Nephron progenitor cell (in vitro differentiated cells): ENCODE results near the gene ABCG1.

ENCODE experiments used
- DNase-seq: peaks from one replicate; pipeline ENCODE4 v3.0.0; 2021
- H3K27ac Mint-ChIP-seq: 2 replicates; pipeline ENCODE4 v1.8.0; 2021; ENCODE audit warnings: mild to moderate bottlenecking, moderate library complexity, mixed read lengths
- H3K27me3 Mint-ChIP-seq: 2 replicates; pipeline ENCODE4 v1.8.0; 2021; ENCODE audit warnings: mild to moderate bottlenecking, low read depth, mixed read lengths; ENCODE audit not compliant: poor library complexity
- H3K36me3 Mint-ChIP-seq: 2 replicates; pipeline ENCODE4 v1.8.0; 2021; ENCODE audit warnings: low read depth, mixed read lengths
- H3K4me1 Mint-ChIP-seq: 2 replicates; pipeline ENCODE4 v1.8.0; 2021; ENCODE audit warnings: mixed read lengths
- H3K4me3 Mint-ChIP-seq: 2 replicates; pipeline ENCODE4 v1.8.0; 2021; ENCODE audit warnings: mild to moderate bottlenecking, moderate library complexity, mixed read lengths
- H3K9me3 Mint-ChIP-seq: 2 replicates; pipeline ENCODE4 v1.8.0; 2021; ENCODE audit warnings: mild to moderate bottlenecking, moderate library complexity, mixed read lengths
- TF ChIP-seq, protein P1 (sequence below): fragments of 200-600 bp; sonication (generic); IDR thresholded peaks from 2 replicates; pipeline ENCODE4 v1.5.0; 2021; ENCODE audit warnings: antibody characterized with exemption

ABCG1 gene

DNA sequence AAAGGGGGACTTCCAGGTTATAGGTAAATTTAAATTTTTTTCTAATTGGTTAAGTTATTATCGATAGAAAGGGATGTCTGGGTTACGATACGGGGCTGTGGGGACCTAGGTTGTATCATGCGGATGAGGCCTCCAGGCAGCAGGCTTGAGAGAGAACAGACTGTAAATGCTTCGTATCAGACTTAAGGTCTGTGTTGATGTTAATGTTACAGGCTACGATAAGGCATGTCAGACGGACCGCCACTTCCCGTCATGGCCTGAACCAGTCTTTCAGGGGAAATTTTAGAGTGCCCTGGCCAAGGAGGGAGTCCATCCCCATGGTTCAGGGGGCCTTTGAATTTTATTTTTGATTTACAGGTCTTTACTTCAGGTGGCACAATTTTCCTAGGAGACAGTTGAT lies 16.7 kb downstream of the ABCG1 start:
- Mint-ChIP-seq H3K27ac (no peak overlapping the region), H3K4me1 (peaks cover 57% of the 10 kb centered on the region), H3K4me3 (peak overlapping the region; percentile 77), H3K36me3 (no peaks in the 10 kb centered on the region), H3K9me3 (no peaks in the 10 kb centered on the region), H3K27me3 (peaks cover 18% of the 10 kb centered on the region)
- DNase-seq: no peak
- TF ChIP-seq, protein P1, sequence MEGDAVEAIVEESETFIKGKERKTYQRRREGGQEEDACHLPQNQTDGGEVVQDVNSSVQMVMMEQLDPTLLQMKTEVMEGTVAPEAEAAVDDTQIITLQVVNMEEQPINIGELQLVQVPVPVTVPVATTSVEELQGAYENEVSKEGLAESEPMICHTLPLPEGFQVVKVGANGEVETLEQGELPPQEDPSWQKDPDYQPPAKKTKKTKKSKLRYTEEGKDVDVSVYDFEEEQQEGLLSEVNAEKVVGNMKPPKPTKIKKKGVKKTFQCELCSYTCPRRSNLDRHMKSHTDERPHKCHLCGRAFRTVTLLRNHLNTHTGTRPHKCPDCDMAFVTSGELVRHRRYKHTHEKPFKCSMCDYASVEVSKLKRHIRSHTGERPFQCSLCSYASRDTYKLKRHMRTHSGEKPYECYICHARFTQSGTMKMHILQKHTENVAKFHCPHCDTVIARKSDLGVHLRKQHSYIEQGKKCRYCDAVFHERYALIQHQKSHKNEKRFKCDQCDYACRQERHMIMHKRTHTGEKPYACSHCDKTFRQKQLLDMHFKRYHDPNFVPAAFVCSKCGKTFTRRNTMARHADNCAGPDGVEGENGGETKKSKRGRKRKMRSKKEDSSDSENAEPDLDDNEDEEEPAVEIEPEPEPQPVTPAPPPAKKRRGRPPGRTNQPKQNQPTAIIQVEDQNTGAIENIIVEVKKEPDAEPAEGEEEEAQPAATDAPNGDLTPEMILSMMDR: no peak

DNA sequence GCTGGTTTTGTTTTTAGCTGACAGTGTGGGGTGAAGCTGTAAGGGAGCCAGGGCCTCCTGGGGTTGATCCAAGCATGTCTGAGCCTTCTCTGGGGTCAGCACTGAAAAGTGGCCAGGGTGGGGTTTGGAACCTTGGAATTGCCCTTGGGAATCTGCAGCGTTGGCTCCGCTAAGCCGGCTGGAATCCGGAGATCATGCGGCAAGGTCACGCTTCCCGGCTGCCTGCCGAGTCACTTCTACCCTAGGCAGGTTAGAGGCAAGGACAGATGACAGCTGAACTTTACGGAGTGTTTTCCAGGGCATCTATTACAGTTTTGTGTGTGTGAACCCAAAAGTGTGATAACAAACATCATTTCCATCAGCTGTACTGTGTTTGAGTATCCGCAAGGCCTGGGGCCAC lies 17.1 kb downstream of the ABCG1 start:
- H3K36me3 Mint-ChIP-seq: no peaks in the 10 kb centered on the region
- peaks cover 53% of the 10 kb centered on the region for H3K4me1 Mint-ChIP-seq
- TF ChIP-seq, protein P1: no peak
- peak overlapping the region; percentile 77 for H3K4me3 Mint-ChIP-seq
- H3K9me3 Mint-ChIP-seq: no peaks in the 10 kb centered on the region
- peaks cover 16% of the 10 kb centered on the region for H3K27me3 Mint-ChIP-seq
- DNase-seq: peak; percentile 30
- H3K27ac Mint-ChIP-seq: no peak overlapping the region

DNA sequence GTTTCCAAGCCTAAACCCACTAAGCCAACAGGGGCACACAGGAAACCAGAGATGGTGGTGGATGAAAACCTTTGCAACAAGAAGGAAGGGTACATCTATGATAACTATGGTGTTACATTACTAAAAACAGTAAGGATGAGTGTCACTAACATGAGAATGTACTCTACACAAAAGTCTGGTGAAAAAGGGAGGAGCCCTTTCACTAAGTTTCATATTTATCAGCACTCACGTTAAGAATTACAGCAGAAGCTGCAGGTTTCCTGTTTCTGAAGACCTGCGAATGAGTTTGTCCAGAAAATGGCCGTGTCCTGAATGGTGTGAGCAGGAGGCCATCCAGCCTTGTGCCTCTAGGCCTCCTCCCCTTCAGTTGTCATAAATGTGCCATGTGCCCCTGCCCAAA lies 17.8 kb downstream of the ABCG1 start:
- Mint-ChIP-seq H3K4me1 (peaks cover 47% of the 10 kb centered on the region), H3K27ac (no peak overlapping the region), H3K9me3 (no peaks in the 10 kb centered on the region), H3K27me3 (peaks cover 14% of the 10 kb centered on the region), H3K36me3 (no peaks in the 10 kb centered on the region), H3K4me3 (no peak overlapping the region)
- TF ChIP-seq, protein P1: no peak
- no peak for DNase-seq

DNA sequence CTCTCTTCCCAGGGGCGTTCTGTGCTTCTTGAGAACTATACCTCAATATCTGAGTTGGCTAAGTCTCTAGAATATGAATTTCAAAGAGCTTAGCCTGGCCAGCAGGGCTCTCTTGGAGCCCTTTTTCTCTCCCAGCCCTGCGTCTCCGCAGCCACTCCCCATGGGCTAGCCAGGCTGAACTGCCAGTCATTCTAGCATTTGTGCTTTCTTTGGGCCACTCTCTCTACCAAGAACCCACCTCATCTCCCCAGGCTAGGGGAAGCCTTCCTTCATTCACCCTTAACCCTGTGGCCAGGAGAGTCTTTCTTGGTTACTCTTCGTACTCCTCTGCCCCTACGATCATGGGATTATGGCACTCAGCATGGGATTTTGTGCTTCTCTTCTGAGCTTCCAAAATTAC lies 18.2 kb downstream of the ABCG1 start:
- no peak for DNase-seq
- H3K27ac Mint-ChIP-seq: no peak overlapping the region
- peaks cover 49% of the 10 kb centered on the region for H3K4me1 Mint-ChIP-seq
- H3K4me3 Mint-ChIP-seq: no peak overlapping the region
- H3K27me3 Mint-ChIP-seq: peaks cover 14% of the 10 kb centered on the region
- H3K9me3 Mint-ChIP-seq: no peaks in the 10 kb centered on the region
- TF ChIP-seq, protein P1: no peak
- H3K36me3 Mint-ChIP-seq: no peaks in the 10 kb centered on the region

DNA sequence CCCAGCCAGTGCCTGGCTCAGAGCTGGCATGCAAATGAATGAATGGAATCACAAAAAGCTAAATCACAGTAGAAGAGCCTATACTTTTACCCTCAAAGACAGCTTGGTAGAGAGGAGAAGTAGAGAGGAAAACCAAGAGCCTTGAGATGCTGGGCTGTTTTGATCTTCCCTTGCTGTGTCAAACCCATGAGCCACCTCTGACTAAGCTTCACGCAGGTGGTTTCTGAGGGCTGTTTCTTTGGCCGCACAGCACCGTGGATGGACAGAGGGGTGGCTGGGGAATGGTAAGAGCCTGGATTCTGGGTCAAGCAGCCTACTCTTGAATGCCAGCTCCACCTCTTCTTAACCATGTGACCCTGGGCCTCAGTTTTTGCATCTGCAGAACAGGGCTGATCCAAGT lies 18.6 kb downstream of the ABCG1 start:
- H3K27ac Mint-ChIP-seq: no peak overlapping the region
- no peak overlapping the region for H3K4me3 Mint-ChIP-seq
- no peaks in the 10 kb centered on the region for H3K9me3 Mint-ChIP-seq
- TF ChIP-seq, protein P1: no peak
- no peak for DNase-seq
- H3K27me3 Mint-ChIP-seq: peaks cover 14% of the 10 kb centered on the region
- peaks cover 49% of the 10 kb centered on the region for H3K4me1 Mint-ChIP-seq
- H3K36me3 Mint-ChIP-seq: no peaks in the 10 kb centered on the region

DNA sequence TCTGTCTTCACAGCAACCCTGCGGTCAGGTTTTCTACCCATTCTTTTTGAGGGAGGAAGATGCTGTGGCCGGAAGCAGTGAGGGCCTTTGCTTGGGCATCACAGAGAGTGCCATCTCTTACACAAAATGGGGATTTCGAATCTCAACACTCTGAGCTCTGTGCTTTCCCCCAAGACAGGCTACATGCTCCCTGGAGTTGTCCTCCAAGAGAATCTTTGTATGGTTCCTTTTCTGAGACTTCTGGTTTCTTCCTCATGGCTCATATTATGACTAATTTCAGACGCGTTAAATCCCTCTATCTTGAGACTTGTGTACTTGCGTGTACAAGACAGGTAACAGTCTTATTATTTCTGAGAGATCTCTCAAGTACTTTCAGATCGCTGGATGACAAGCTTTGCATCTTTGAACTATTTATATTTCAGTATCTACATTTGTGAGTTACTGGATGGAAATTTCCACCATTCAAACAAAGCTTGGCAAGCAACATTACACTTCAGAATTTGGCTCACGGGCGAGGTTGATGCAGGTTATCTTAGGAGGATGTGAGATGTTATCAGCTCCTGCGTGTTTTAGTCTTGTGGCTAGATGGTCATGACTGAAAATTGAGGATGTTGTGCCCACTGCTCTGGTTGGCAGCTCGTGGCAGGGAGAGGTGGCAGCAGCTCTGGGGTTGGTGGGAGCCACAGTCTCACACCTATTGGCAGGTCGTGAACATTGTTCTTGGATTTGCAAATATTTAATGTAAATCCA lies 19.4 kb downstream of the ABCG1 start:
- H3K36me3 Mint-ChIP-seq: no peaks in the 10 kb centered on the region
- peaks cover 14% of the 10 kb centered on the region for H3K27me3 Mint-ChIP-seq
- H3K4me3 Mint-ChIP-seq: no peak overlapping the region
- TF ChIP-seq, protein P1: no peak
- H3K27ac Mint-ChIP-seq: no peak overlapping the region
- H3K9me3 Mint-ChIP-seq: no peaks in the 10 kb centered on the region
- H3K4me1 Mint-ChIP-seq: peaks cover 44% of the 10 kb centered on the region
- DNase-seq: no peak
